ENCODE measurements around the gene SNTA1. TPM values are rescaled to one million over a fixed set of nuclear protein-coding genes. Genes with fewer than 3 reads are reported as not detected.
"Not testable (repeated sequence)": the region's sequence is repeated elsewhere in the genome, so short reads cannot be mapped to it uniquely, and the experiment has no call there.

Gene SNTA1
- total RNA-seq, 1 experiment from 2014 or later, result 14.6 TPM

GRCh38 chr20:33391722-33392415 lies 51.7 kb downstream of the SNTA1 start (continued):
- TF ChIP-seq, protein P1, sequence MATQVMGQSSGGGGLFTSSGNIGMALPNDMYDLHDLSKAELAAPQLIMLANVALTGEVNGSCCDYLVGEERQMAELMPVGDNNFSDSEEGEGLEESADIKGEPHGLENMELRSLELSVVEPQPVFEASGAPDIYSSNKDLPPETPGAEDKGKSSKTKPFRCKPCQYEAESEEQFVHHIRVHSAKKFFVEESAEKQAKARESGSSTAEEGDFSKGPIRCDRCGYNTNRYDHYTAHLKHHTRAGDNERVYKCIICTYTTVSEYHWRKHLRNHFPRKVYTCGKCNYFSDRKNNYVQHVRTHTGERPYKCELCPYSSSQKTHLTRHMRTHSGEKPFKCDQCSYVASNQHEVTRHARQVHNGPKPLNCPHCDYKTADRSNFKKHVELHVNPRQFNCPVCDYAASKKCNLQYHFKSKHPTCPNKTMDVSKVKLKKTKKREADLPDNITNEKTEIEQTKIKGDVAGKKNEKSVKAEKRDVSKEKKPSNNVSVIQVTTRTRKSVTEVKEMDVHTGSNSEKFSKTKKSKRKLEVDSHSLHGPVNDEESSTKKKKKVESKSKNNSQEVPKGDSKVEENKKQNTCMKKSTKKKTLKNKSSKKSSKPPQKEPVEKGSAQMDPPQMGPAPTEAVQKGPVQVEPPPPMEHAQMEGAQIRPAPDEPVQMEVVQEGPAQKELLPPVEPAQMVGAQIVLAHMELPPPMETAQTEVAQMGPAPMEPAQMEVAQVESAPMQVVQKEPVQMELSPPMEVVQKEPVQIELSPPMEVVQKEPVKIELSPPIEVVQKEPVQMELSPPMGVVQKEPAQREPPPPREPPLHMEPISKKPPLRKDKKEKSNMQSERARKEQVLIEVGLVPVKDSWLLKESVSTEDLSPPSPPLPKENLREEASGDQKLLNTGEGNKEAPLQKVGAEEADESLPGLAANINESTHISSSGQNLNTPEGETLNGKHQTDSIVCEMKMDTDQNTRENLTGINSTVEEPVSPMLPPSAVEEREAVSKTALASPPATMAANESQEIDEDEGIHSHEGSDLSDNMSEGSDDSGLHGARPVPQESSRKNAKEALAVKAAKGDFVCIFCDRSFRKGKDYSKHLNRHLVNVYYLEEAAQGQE (IDR thresholded peaks at IDR 0.05; ENCODE audit: low read depth), result no peak
- no peak for TF ChIP-seq ZFX (IDR thresholded peaks at IDR 0.05)

DNA sequence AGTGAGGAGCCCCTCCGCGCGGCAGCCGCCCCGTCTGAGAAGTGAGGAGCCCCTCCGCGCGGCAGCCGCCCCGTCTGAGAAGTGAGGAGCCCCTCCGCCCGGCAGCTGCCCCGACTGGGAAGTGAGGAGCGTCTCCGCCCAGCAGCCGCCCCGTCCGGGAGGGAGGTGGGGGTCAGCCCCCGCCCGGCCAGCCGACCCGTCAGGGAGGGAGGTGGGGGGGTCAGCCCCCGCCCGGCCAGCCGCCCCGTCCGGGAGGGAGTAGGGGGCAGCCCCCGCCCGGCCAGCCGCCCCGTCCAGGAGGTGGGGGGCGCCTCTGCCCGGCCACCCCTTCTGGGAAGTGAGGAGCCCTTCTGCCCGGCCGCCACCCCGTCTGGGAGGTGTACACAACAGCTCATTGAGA lies 54.2 kb downstream of the SNTA1 start:
- POLR2A ChIA-PET; H3K9me2 ChIP-seq (ENCODE audit: insufficient read depth); H3K27ac ChIP-seq (ENCODE audit: low read depth, low read length); H3K4me1 ChIP-seq (ENCODE audit: control insufficient read depth in 1 of 2, insufficient read depth in 2 of 2, low read length in 2 of 2); intact Hi-C loops (cut with micrococcal nuclease); H3K4me2 ChIP-seq (ENCODE audit: low read length); BruUV-seq (replicated peaks); H3K27me3 ChIP-seq (ENCODE audit: insufficient read depth, low read length); H3K79me2 ChIP-seq (ENCODE audit: insufficient read depth, low read length); CTCF ChIA-PET; DNase-seq (ENCODE audit: low read depth, low spot score); H3K4me3 ChIP-seq (replicated peaks in 1 of 2; ENCODE audit: low read depth in 1 of 2, low read length in 2 of 2); RAD21 ChIA-PET (ENCODE audit: low non-redundant PET in 1 of 2, low total read pairs in 2 of 2, uncharacterized antibody in 2 of 2, unreplicated experiment in 2 of 2); ATAC-seq; H4K20me1 ChIP-seq (ENCODE audit: insufficient read depth); H3K9me3 ChIP-seq (ENCODE audit: control insufficient read depth in 1 of 2, insufficient read depth in 1 of 2, low read depth in 1 of 2, low read length in 2 of 2); H3K9ac ChIP-seq (ENCODE audit: low read length); H2AFZ ChIP-seq (ENCODE audit: low read depth, low read length, poor library complexity, severe bottlenecking): not testable (repeated sequence)
- H3K36me3 ChIP-seq (ENCODE audit: control insufficient read depth in 1 of 2, insufficient read depth in 2 of 2, low read length in 2 of 2), result peaks cover 31 to 36% of the 10 kb centered on the region in 2 experiments; a peak in 3 of 4 replicates

GRCh38 chr20:33388268-33388667 lies 55.3 kb downstream of the SNTA1 start:
- Histone ChIP-seq H2AFZ (ENCODE audit: low read depth, low read length, poor library complexity, severe bottlenecking) (no peak overlapping the region), H3K4me1 (ENCODE audit: control insufficient read depth in 1 of 2, insufficient read depth in 2 of 2, low read length in 2 of 2) (no peaks in the 10 kb centered on the region), H3K4me3 (replicated peaks in 1 of 2; ENCODE audit: low read depth in 1 of 2, low read length in 2 of 2) (no peak overlapping the region), H3K27ac (ENCODE audit: low read depth, low read length) (no peak overlapping the region), H3K4me2 (ENCODE audit: low read length) (no peak overlapping the region), H4K20me1 (ENCODE audit: insufficient read depth) (no peaks in the 10 kb centered on the region), H3K9me2 (ENCODE audit: insufficient read depth) (no peaks in the 10 kb centered on the region), H3K27me3 (ENCODE audit: insufficient read depth, low read length) (no peaks in the 10 kb centered on the region), H3K9ac (ENCODE audit: low read length) (no peak overlapping the region), H3K36me3 (ENCODE audit: control insufficient read depth in 1 of 2, insufficient read depth in 2 of 2, low read length in 2 of 2) (peaks cover 27 to 36% of the 10 kb centered on the region in 2 experiments; a peak in 3 of 4 replicates), H3K9me3 (ENCODE audit: control insufficient read depth in 1 of 2, insufficient read depth in 1 of 2, low read depth in 1 of 2, low read length in 2 of 2) (no peaks in the 10 kb centered on the region), H3K79me2 (ENCODE audit: insufficient read depth, low read length) (no peaks in the 10 kb centered on the region)
- intact Hi-C loops (cut with micrococcal nuclease), result no loop called here
- ChIA-PET CTCF (no interaction called here), RAD21 (ENCODE audit: low non-redundant PET in 1 of 2, low total read pairs in 2 of 2, uncharacterized antibody in 2 of 2, unreplicated experiment in 2 of 2) (no interaction called here), POLR2A (no interaction called here)
- no peak for DNase-seq (ENCODE audit: low read depth, low spot score)
- ATAC-seq, result no peak
- BruUV-seq (replicated peaks), result no TSS peak
- TF ChIP-seq, protein P2, sequence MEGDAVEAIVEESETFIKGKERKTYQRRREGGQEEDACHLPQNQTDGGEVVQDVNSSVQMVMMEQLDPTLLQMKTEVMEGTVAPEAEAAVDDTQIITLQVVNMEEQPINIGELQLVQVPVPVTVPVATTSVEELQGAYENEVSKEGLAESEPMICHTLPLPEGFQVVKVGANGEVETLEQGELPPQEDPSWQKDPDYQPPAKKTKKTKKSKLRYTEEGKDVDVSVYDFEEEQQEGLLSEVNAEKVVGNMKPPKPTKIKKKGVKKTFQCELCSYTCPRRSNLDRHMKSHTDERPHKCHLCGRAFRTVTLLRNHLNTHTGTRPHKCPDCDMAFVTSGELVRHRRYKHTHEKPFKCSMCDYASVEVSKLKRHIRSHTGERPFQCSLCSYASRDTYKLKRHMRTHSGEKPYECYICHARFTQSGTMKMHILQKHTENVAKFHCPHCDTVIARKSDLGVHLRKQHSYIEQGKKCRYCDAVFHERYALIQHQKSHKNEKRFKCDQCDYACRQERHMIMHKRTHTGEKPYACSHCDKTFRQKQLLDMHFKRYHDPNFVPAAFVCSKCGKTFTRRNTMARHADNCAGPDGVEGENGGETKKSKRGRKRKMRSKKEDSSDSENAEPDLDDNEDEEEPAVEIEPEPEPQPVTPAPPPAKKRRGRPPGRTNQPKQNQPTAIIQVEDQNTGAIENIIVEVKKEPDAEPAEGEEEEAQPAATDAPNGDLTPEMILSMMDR (IDR thresholded peaks at IDR 0.05 in 2 of 3, conservative IDR thresholded peaks at IDR 0.05 in 1 of 3; ENCODE audit: borderline replicate concordance in 1 of 3, insufficient read depth in 1 of 3, low read depth in 2 of 3, low read length in 2 of 3), result no peak
- TF ChIP-seq, protein P1 (IDR thresholded peaks at IDR 0.05; ENCODE audit: low read depth), result no peak
- TF ChIP-seq SIN3A (IDR thresholded peaks at IDR 0.05; ENCODE audit: low read depth), result no peak
- TF ChIP-seq JUND (IDR thresholded peaks at IDR 0.05), result no peak
- TF ChIP-seq ZNF274 (IDR thresholded peaks at IDR 0.05; ENCODE audit: low read depth, low read length), result no peak
- TF ChIP-seq ELF1 (IDR thresholded peaks at IDR 0.05; ENCODE audit: borderline replicate concordance, low read depth), result no peak
- TF ChIP-seq ZFX (IDR thresholded peaks at IDR 0.05), result no peak
- no peak for TF ChIP-seq SP1 (IDR thresholded peaks at IDR 0.05; ENCODE audit: low read depth)

All from HCT116 (cell line).